SK-N-SH (cell line): ENCODE measurements around the gene UTP4. TPM values are rescaled to one million over a fixed set of nuclear protein-coding genes. Genes with fewer than 3 reads are reported as not detected.

Experiments used
- CTCF ChIA-PET: fragments of 300-600, 350-600 bp; formaldehyde crosslinking; extraction: SDS; loops from one replicate; lab custom pipeline; 2021; lab: Yijun Ruan, JAX
- POLR2A ChIA-PET: fragments of 350-600 bp; sonication (Branson Sonifier 250); formaldehyde crosslinking; extraction: SDS; loops from one replicate; lab custom pipeline; 2020; ENCODE audit warnings: antibody characterized with exemption, inconsistent platforms; lab: Yijun Ruan, JAX
- DNase-seq: peaks from one replicate; pipeline ENCODE4 v3.0.0; 2012
- H2AFZ ChIP-seq: fragments of 200-600 bp; sonication (generic); 2 replicates; pipeline ENCODE4 v1.8.1; 2016; ENCODE audit warnings: antibody characterized with exemption, mild to moderate bottlenecking, low read depth
- H3F3A ChIP-seq: fragments of 200-600 bp; sonication (generic); replicated peaks from 2 replicates; pipeline ENCODE3; 2016; ENCODE audit warnings: antibody characterized with exemption, mild to moderate bottlenecking; ENCODE audit not compliant: insufficient read depth
- H3K27ac ChIP-seq, 2 experiments: fragments of 200-500 bp in 1 of 2; fragments of 200-600 bp in 1 of 2; sonication (Bioruptor generic) in 1 of 2; sonication (generic), shearing (Covaris generic) in 1 of 2; 2 replicates each; pipeline versions ENCODE4 v1.5.1 to v1.6.1; 2014 to 2016; ENCODE audit warnings: low read depth in 2 of 2, inconsistent platforms in 1 of 2, low read length in 1 of 2, mild to moderate bottlenecking in 1 of 2, mixed read lengths in 1 of 2
- H3K27me3 ChIP-seq: fragments of 200-600 bp; sonication (generic), shearing (Covaris generic); 2 replicates; pipeline ENCODE4 v1.6.1; 2016; ENCODE audit warnings: mixed run types; ENCODE audit not compliant: insufficient read depth
- H3K36me3 ChIP-seq, 2 experiments: fragments of 200-500 bp in 1 of 2; fragments of 200-600 bp in 1 of 2; sonication (Bioruptor generic) in 1 of 2; sonication (generic) in 1 of 2; replicated peaks in 1 of 2; 2 replicates each; pipeline versions ENCODE3 to v1.5.1; 2014 to 2016; ENCODE audit warnings: low read length in 1 of 2, mild to moderate bottlenecking in 1 of 2; ENCODE audit not compliant: insufficient read depth in 2 of 2, control insufficient read depth in 1 of 2
- H3K4me1 ChIP-seq, 2 experiments: fragments of 200-500 bp in 1 of 2; fragments of 200-600 bp in 1 of 2; sonication (Bioruptor generic) in 1 of 2; sonication (generic), shearing (Covaris generic) in 1 of 2; 2 replicates each; pipeline versions ENCODE4 v1.5.1 to v1.6.1; 2014 to 2016; ENCODE audit warnings: low read depth in 1 of 2, low read length in 1 of 2, mixed run types in 1 of 2; ENCODE audit not compliant: insufficient read depth in 2 of 2, control insufficient read depth in 1 of 2
- H3K4me2 ChIP-seq: fragments of 200-600 bp; sonication (generic), shearing (Covaris generic); 2 replicates; pipeline ENCODE4 v1.6.1; 2017; ENCODE audit warnings: mixed run types
- H3K4me3 ChIP-seq, 2 experiments: fragments of 200-500 bp in 1 of 2; fragments of 200-600 bp in 1 of 2; sonication (Bioruptor generic) in 1 of 2; sonication (generic), shearing (Covaris generic) in 1 of 2; 2 replicates each; pipeline versions ENCODE4 v1.5.1 to v1.8.1; 2014 to 2016; ENCODE audit warnings: low read depth in 2 of 2, inconsistent platforms in 1 of 2, low read length in 1 of 2, mild to moderate bottlenecking in 1 of 2, mixed read lengths in 1 of 2, moderate library complexity in 1 of 2
- H3K79me2 ChIP-seq: fragments of 200-600 bp; sonication (generic); 2 replicates; pipeline ENCODE4 v1.8.1; 2017; ENCODE audit warnings: mild to moderate bottlenecking; ENCODE audit not compliant: insufficient read depth
- H3K9ac ChIP-seq: fragments of 200-600 bp; sonication (generic); 2 replicates; pipeline ENCODE4 v1.6.1; 2017; ENCODE audit warnings: mixed run types
- H3K9me2 ChIP-seq: fragments of 200-600 bp; sonication (generic); 2 replicates; pipeline ENCODE4 v1.6.1; 2017; ENCODE audit warnings: mixed run types
- H3K9me3 ChIP-seq: fragments of 200-600 bp; sonication (generic); 2 replicates; pipeline ENCODE4 v1.6.1; 2017; ENCODE audit warnings: mixed run types, mild to moderate bottlenecking, moderate library complexity
- H4K20me1 ChIP-seq: fragments of 200-600 bp; sonication (generic); 2 replicates; pipeline ENCODE4 v1.6.1; 2017; ENCODE audit warnings: mild to moderate bottlenecking, mixed run types; ENCODE audit not compliant: insufficient read depth
- ELF1 ChIP-seq: IDR thresholded peaks from 2 replicates; pipeline ENCODE4 v1.4.0; 2012
- FOSL2 ChIP-seq: IDR thresholded peaks from 2 replicates; pipeline ENCODE4 v1.4.0; 2012; ENCODE audit warnings: low read depth, mild to moderate bottlenecking, moderate library complexity, borderline replicate concordance
- FOXM1 ChIP-seq: IDR thresholded peaks from 2 replicates; pipeline ENCODE4 v1.4.0; 2012; ENCODE audit warnings: low read depth, mild to moderate bottlenecking
- GABPA ChIP-seq: IDR thresholded peaks from 2 replicates; pipeline ENCODE4 v1.4.0; 2012; ENCODE audit warnings: low read depth, mild to moderate bottlenecking
- GATA2 ChIP-seq: sonication (generic); formaldehyde crosslinking; IDR thresholded peaks from 2 replicates; pipeline ENCODE4 v1.5.0; 2020; ENCODE audit warnings: mild to moderate bottlenecking, missing genetic modification reagents
- JUND ChIP-seq: IDR thresholded peaks from 2 replicates; pipeline ENCODE4 v1.4.0; 2012
- MXI1 ChIP-seq: IDR thresholded peaks from 2 replicates; pipeline ENCODE4 v1.6.1; 2012; ENCODE audit warnings: mild to moderate bottlenecking, low read depth, low read length, improper control_type of control experiment
- NFIC ChIP-seq: IDR thresholded peaks from 2 replicates; pipeline ENCODE4 v1.4.0; 2012; ENCODE audit warnings: borderline replicate concordance
- RCOR1 ChIP-seq: fragments of 150-350 bp; IDR thresholded peaks from 2 replicates; pipeline ENCODE4 v1.6.1; 2017; ENCODE audit warnings: antibody characterized with exemption, low read length
- SMC3 ChIP-seq: IDR thresholded peaks from 2 replicates; pipeline ENCODE4 v1.6.1; 2012; ENCODE audit warnings: low read depth, low read length, improper control_type of control experiment
- TAF1 ChIP-seq: IDR thresholded peaks from 2 replicates; pipeline ENCODE4 v1.6.1; 2012; ENCODE audit warnings: low read depth, mild to moderate bottlenecking, low read length, moderate library complexity, borderline replicate concordance
- TEAD4 ChIP-seq: IDR thresholded peaks from 2 replicates; pipeline ENCODE4 v1.4.0; 2012; ENCODE audit warnings: mild to moderate bottlenecking, borderline replicate concordance; ENCODE audit not compliant: insufficient read depth
- USF1 ChIP-seq: IDR thresholded peaks from 2 replicates; pipeline ENCODE4 v1.4.0; 2012; ENCODE audit warnings: low read depth, borderline replicate concordance
- YY1 ChIP-seq: IDR thresholded peaks from 2 replicates; pipeline ENCODE4 v1.4.0; 2012; ENCODE audit warnings: low read depth, mild to moderate bottlenecking
- ZBTB33 ChIP-seq: IDR thresholded peaks from 2 replicates; pipeline ENCODE4 v1.4.0; 2012; ENCODE audit warnings: low read depth, borderline replicate concordance
- WGBS: methylation state at CpG from one replicate; pipeline ENCODE4 v1.1.6; 2017; ENCODE audit warnings: low lambda C conversion rate; 5-methylcytosine and 5-hydroxymethylcytosine counted together
- polyA plus RNA-seq, 3 experiments: library from polyadenylated mRNA; depleted of rRNA; stranded (reverse); fragments of >200 nt; gene quantifications; 2 replicates each; pipeline ENCODE4 v1.2.3, GENCODE V29; 2012
- TF ChIP-seq, protein P1 (sequence below): fragments of 150-350 bp; IDR thresholded peaks from 2 replicates; pipeline ENCODE4 v1.6.1; 2017; ENCODE audit warnings: antibody characterized with exemption, low read length, low read depth, borderline replicate concordance

The UTP4 gene
- polyA plus RNA-seq, 1 of the 3 experiments (the other 2 are of a cell fraction), result 66.5 TPM

DNA sequence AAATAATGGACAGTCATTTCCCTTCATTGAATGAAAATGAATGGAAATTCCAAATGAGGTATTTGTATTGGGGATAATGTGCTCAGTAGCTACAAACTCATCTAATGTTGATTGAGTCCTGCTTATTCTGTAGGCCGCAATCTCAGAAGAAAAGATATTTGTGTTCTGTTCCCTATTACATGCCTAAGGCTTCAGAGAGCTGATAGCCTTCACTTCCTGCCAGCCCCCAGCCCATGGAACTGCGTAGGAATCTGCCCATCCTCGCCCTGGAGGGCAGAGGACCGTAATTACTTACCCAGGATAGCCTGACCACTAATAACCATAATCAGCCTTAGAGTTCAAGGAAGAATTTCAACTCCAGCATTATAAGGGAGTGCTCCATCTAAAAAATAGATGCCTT lies 36.6 kb downstream of the UTP4 start:
- peaks cover 2 to 32% of the 10 kb centered on the region in 2 experiments; a peak in 3 of 4 replicates for H3K4me1 ChIP-seq
- H3K9me2 ChIP-seq, result no peaks in the 10 kb centered on the region
- no peak overlapping the region for H2AFZ ChIP-seq
- peaks cover 48% of the 10 kb centered on the region for H3F3A ChIP-seq
- CTCF ChIA-PET, result interaction anchor here (1.1 to 2.0 kb wide), 4 partner anchors 10 to 45 kb away, joined by 3 to 6 read pairs (median 4); no protein-coding TSS in a partner anchor
- no peak overlapping the region for H3K4me2 ChIP-seq
- WGBS, result 96% methylated on average over 4 of the region's 4 CpGs
- POLR2A ChIA-PET, result no interaction called here
- TF ChIP-seq NFIC, result no peak
- no peak for TF ChIP-seq MXI1
- TF ChIP-seq TEAD4, result no peak
- no peak for TF ChIP-seq ELF1
- no peak for TF ChIP-seq RCOR1
- no peak for TF ChIP-seq YY1
- TF ChIP-seq SMC3, result no peak
- TF ChIP-seq ZBTB33, result no peak
- TF ChIP-seq USF1, result no peak
- no peak for TF ChIP-seq FOSL2
- no peak for TF ChIP-seq FOXM1
- TF ChIP-seq TAF1, result no peak
- TF ChIP-seq JUND, result no peak
- no peak for TF ChIP-seq GATA2 (CRISPR knock-in tag)
- TF ChIP-seq, protein P1, sequence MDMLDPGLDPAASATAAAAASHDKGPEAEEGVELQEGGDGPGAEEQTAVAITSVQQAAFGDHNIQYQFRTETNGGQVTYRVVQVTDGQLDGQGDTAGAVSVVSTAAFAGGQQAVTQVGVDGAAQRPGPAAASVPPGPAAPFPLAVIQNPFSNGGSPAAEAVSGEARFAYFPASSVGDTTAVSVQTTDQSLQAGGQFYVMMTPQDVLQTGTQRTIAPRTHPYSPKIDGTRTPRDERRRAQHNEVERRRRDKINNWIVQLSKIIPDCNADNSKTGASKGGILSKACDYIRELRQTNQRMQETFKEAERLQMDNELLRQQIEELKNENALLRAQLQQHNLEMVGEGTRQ, result no peak
- no peak for TF ChIP-seq GABPA
- H4K20me1 ChIP-seq, result peaks cover 11% of the 10 kb centered on the region; the same call in 1 of the 2 replicates
- H3K36me3 ChIP-seq, result peaks cover 31 to 46% of the 10 kb centered on the region in 2 experiments
- H3K27ac ChIP-seq, result no peak overlapping the region
- no peak for DNase-seq
- no peak overlapping the region for H3K9ac ChIP-seq
- no peaks in the 10 kb centered on the region for H3K9me3 ChIP-seq
- H3K79me2 ChIP-seq, result no peaks in the 10 kb centered on the region
- H3K4me3 ChIP-seq, result no peak overlapping the region
- H3K27me3 ChIP-seq, result no peaks in the 10 kb centered on the region
